A549 (cell line): ENCODE data around the gene PRSS57. TPM values are rescaled to one million over a fixed set of nuclear protein-coding genes. Genes with fewer than 3 reads are reported as not detected.

Source experiments
- ATAC-seq, 2 experiments: fragments of 200-7000 bp in 1 of 2; fragments of >200 bp in 1 of 2; cut with Nextera tagmentation in 1 of 2; cut with Tn5 transposase in 1 of 2; 3 replicates each; pipeline versions ENCODE4 v1.8.0 to v1.9.1; 2018 to 2020; ENCODE audit warnings: mild to moderate bottlenecking in 1 of 2, moderate library complexity in 1 of 2
- CTCF ChIA-PET: fragments of 300-600 bp; sonication (Branson Sonifier 250); formaldehyde crosslinking; extraction: SDS; loops from one replicate; lab custom pipeline; 2021; ENCODE audit warnings: antibody characterized with exemption, inconsistent platforms; lab: Yijun Ruan, JAX
- POLR2A ChIA-PET: fragments of 350-600 bp; formaldehyde crosslinking; extraction: SDS; loops from one replicate; lab custom pipeline; 2021; ENCODE audit warnings: antibody characterized with exemption, inconsistent platforms; lab: Yijun Ruan, JAX
- DNase-seq, 2 experiments: peaks; one replicate each; pipeline versions ENCODE4 v3.0.0 to v3.0.0-alpha.2; 2011 to 2016; ENCODE audit warnings: low read depth in 1 of 2, low spot score in 1 of 2
- FAIRE-seq: peaks from 2 replicates; lab custom pipeline; 2011; peaks lifted over from hg19 to GRCh38; lab: Jason Lieb, UNC
- H3K27ac ChIP-seq, 2 experiments: fragments of >200 bp; sonication (Bioruptor Twin); formaldehyde crosslinking; 3 replicates each; pipeline ENCODE4 v1.5.1; 2016 to 2017
- H3K4me1 ChIP-seq: fragments of >200 bp; sonication (Bioruptor Twin); formaldehyde crosslinking; 3 replicates; pipeline ENCODE4 v1.6.1; 2016
- H3K4me2 ChIP-seq: fragments of >200 bp; sonication (Bioruptor Twin); formaldehyde crosslinking; 3 replicates; pipeline ENCODE4 v1.6.1; 2016
- H3K4me3 ChIP-seq: fragments of >200 bp; sonication (Bioruptor Twin); formaldehyde crosslinking; 3 replicates; pipeline ENCODE4 v1.5.1; 2016
- H3K9me3 ChIP-seq: fragments of >200 bp; sonication (Bioruptor Twin); formaldehyde crosslinking; 3 replicates; pipeline ENCODE4 v1.6.1; 2016
- CBX8 ChIP-seq: fragments of 200-600 bp; sonication (generic); IDR thresholded peaks from 2 replicates; pipeline ENCODE4 v1.6.1; 2016
- CEBPB ChIP-seq, 2 experiments: fragments of >200 bp in 1 of 2; sonication (Bioruptor Twin) in 1 of 2; formaldehyde crosslinking in 1 of 2; IDR thresholded peaks; 2 replicates each; pipeline ENCODE4 v1.6.1; 2012 to 2016
- CHD4 ChIP-seq: fragments of 200-600 bp; sonication (generic); IDR thresholded peaks from 2 replicates; pipeline ENCODE4 v1.6.1; 2016; ENCODE audit warnings: antibody characterized with exemption, mild to moderate bottlenecking, borderline replicate concordance
- EHF ChIP-seq: fragments of 250-450 bp; sonication (Bioruptor Pico); IDR thresholded peaks from 2 replicates; pipeline ENCODE4 v1.5.0; 2020; ENCODE audit warnings: mild to moderate bottlenecking
- EP300 ChIP-seq, 2 experiments: fragments of >200 bp; sonication (Bioruptor Twin); formaldehyde crosslinking; IDR thresholded peaks; 2 replicates in 1 of 2; 3 replicates in 1 of 2; pipeline ENCODE4 v1.6.1; 2016 to 2017
- ESRRA ChIP-seq: fragments of 150-350 bp; IDR thresholded peaks from 2 replicates; pipeline ENCODE4 v1.6.1; 2014; ENCODE audit warnings: mild to moderate bottlenecking, low read length, borderline replicate concordance
- FOSB ChIP-seq: fragments of 250-450 bp; sonication (Bioruptor Pico); IDR thresholded peaks from 2 replicates; pipeline ENCODE4 v1.5.0; 2020; ENCODE audit warnings: mild to moderate bottlenecking, moderate library complexity
- HDAC2 ChIP-seq: fragments of 200-600 bp; sonication (generic); IDR thresholded peaks from 2 replicates; pipeline ENCODE4 v1.6.1; 2016
- HEYL ChIP-seq: fragments of 250-450 bp; sonication (Bioruptor Pico); IDR thresholded peaks from 2 replicates; pipeline ENCODE4 v1.8.0; 2021; ENCODE audit warnings: mild to moderate bottlenecking, moderate library complexity
- HOXA7 ChIP-seq: fragments of 250-450 bp; sonication (Bioruptor Pico); IDR thresholded peaks from 2 replicates; pipeline ENCODE4 v1.5.0; 2020; ENCODE audit warnings: mild to moderate bottlenecking, moderate library complexity
- HOXB5 ChIP-seq: fragments of 250-450 bp; sonication (Bioruptor Pico); IDR thresholded peaks from 2 replicates; pipeline ENCODE4 v1.5.0; 2020; ENCODE audit warnings: mild to moderate bottlenecking, moderate library complexity
- KDM1A ChIP-seq: fragments of 200-600 bp; sonication (generic); IDR thresholded peaks from 2 replicates; pipeline ENCODE4 v1.6.1; 2016; ENCODE audit warnings: low read depth, mild to moderate bottlenecking
- MAZ ChIP-seq: fragments of 150-350 bp; IDR thresholded peaks from 2 replicates; pipeline ENCODE4 v1.6.1; 2014; ENCODE audit warnings: antibody characterized with exemption, low read depth, low read length, borderline replicate concordance
- MYC ChIP-seq: IDR thresholded peaks from 2 replicates; pipeline ENCODE4 v1.6.1; 2012; ENCODE audit warnings: mild to moderate bottlenecking, inconsistent platforms, low read length, improper control_type of control experiment, borderline replicate concordance
- NPAS2 ChIP-seq: fragments of 250-450 bp; sonication (Bioruptor Pico); IDR thresholded peaks from 2 replicates; pipeline ENCODE4 v1.8.0; 2022; ENCODE audit warnings: mild to moderate bottlenecking, moderate library complexity, borderline replicate concordance
- PHF8 ChIP-seq: fragments of 200-600 bp; sonication (generic); IDR thresholded peaks from 2 replicates; pipeline ENCODE4 v1.6.1; 2016; ENCODE audit warnings: low read depth, mild to moderate bottlenecking, antibody characterized with exemption, moderate library complexity, borderline replicate concordance
- POLR2AphosphoS2 ChIP-seq: conservative IDR thresholded peaks from 2 replicates; pipeline ENCODE4 v1.6.1; 2012; ENCODE audit warnings: low read length, improper control_type of control experiment, inconsistent platforms
- RAD21 ChIP-seq, 2 experiments: fragments of >200 bp in 1 of 2; sonication (Bioruptor Twin) in 1 of 2; formaldehyde crosslinking in 1 of 2; IDR thresholded peaks in 1 of 2; conservative IDR thresholded peaks in 1 of 2; 2 replicates in 1 of 2; 3 replicates in 1 of 2; pipeline ENCODE4 v1.6.1; 2012 to 2018; ENCODE audit warnings: inconsistent platforms in 1 of 2
- RARB ChIP-seq: fragments of 250-450 bp; sonication (Bioruptor Pico); IDR thresholded peaks from 2 replicates; pipeline ENCODE4 v1.8.0; 2021; ENCODE audit warnings: mild to moderate bottlenecking, moderate library complexity
- RCOR1 ChIP-seq: fragments of 150-350 bp; IDR thresholded peaks from 2 replicates; pipeline ENCODE4 v1.6.1; 2014; ENCODE audit warnings: antibody characterized with exemption, low read length, low read depth
- RFX5 ChIP-seq: fragments of 450-650 bp; IDR thresholded peaks from 2 replicates; pipeline ENCODE4 v1.7.1; 2014; ENCODE audit warnings: antibody characterized with exemption, mild to moderate bottlenecking, moderate library complexity
- SMC3 ChIP-seq: fragments of >200 bp; sonication (Bioruptor Twin); formaldehyde crosslinking; IDR thresholded peaks from 3 replicates; pipeline ENCODE4 v1.6.1; 2018; ENCODE audit warnings: inconsistent platforms
- SREBF2 ChIP-seq: fragments of 450-650 bp; IDR thresholded peaks from 2 replicates; pipeline ENCODE4 v1.6.1; 2014; ENCODE audit warnings: mild to moderate bottlenecking, moderate library complexity
- TFCP2L1 ChIP-seq: fragments of 250-450 bp; sonication (Bioruptor Pico); IDR thresholded peaks from 2 replicates; pipeline ENCODE4 v1.5.0; 2021; ENCODE audit warnings: mild to moderate bottlenecking
- TP53 ChIP-seq: fragments of 250-450 bp; sonication (Bioruptor Pico); IDR thresholded peaks from 2 replicates; pipeline ENCODE4 v1.5.0; 2021; ENCODE audit warnings: mild to moderate bottlenecking, moderate library complexity
- ZC3H11A ChIP-seq: fragments of 450-650 bp; IDR thresholded peaks from 2 replicates; pipeline ENCODE4 v1.6.1; 2014; ENCODE audit warnings: antibody characterized with exemption, mild to moderate bottlenecking
- WGBS: methylation state at CpG from one replicate; pipeline ENCODE4 v1.1.6; 2017; ENCODE audit errors: missing lambda C conversion rate; 5-methylcytosine and 5-hydroxymethylcytosine counted together
- polyA plus RNA-seq, 4 experiments: library from polyadenylated mRNA; depleted of rRNA in 3 of 4; stranded (reverse); fragments of >200 nt; fragmentation: RNase III in 1 of 4; extraction: RNeasy Plus Mini Kit Qiagen cat#74134 plus additional on column Dnase treatment in 1 of 4; gene quantifications; 2 replicates in 3 of 4; 3 replicates in 1 of 4; pipeline ENCODE4 v1.2.3, GENCODE V29; 2011 to 2017
- TF ChIP-seq, protein P1 (sequence below): fragments of >200 bp; sonication (Bioruptor Twin); formaldehyde crosslinking; IDR thresholded peaks from 2 replicates; pipeline ENCODE4 v1.6.1; 2016
- TF ChIP-seq, protein P2 (sequence below): IDR thresholded peaks from 2 replicates; pipeline ENCODE4 v1.6.1; 2012
- TF ChIP-seq, protein P3 (sequence below): fragments of 200-600 bp; sonication (generic); IDR thresholded peaks from 2 replicates; pipeline ENCODE4 v1.6.1; 2016; ENCODE audit warnings: antibody characterized with exemption, mild to moderate bottlenecking, moderate library complexity
- TF ChIP-seq, protein P4 (sequence below): fragments of >200 bp; sonication (Bioruptor Twin); formaldehyde crosslinking; IDR thresholded peaks from 3 replicates; pipeline ENCODE4 v1.6.1; 2016
- TF ChIP-seq, protein P5 (sequence below): IDR thresholded peaks from 2 replicates; pipeline ENCODE4 v1.6.1; 2012

PRSS57 gene
- polyA plus RNA-seq, 2 of the 4 experiments (the other 2 are of a cell fraction): 0.10 TPM; not detected in 1

DNA sequence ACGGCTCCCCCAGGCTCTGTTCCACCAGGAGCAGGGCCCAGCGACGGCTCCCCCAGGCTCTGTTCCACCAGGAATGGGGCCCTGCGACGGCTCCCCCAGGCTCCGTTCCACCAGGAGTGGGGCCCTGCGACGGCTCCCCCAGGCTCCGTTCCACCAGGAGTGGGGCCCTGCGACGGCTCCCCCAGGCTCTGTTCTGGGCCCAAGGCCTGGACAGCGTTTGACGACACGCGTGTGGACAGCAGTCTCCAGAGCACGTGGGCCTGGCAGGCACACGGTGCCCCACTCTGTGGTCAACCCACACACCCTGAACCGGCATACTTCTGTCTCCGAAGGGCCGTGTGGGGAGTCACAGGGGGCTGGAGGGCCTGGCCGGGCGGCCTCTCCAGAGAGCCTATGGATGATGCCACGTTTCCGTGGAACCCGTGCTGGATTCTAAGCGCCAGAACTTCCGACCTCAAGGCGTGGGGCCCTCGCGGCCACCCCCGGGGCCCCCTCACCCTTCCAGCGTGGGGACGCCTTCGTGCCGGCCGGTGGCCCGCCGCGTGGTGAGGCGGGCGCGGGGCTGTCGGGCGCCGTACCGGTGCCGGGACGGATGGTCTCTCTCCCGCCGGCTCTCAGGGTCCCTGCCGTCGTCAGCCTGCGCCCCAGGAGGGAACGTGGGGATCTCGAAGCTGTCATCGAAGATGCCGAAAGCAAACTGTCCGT, 44.0 kb downstream of the PRSS57 start:
- H3K4me3 ChIP-seq: no peak overlapping the region
- no peak for ATAC-seq
- no peak for DNase-seq
- 98% methylated on average over 29 of the region's 58 CpGs for WGBS
- H3K4me2 ChIP-seq: no peak overlapping the region
- no peaks in the 10 kb centered on the region for H3K4me1 ChIP-seq
- no peak for TF ChIP-seq RARB (CRISPR knock-in tag)
- TF ChIP-seq CBX8: no peak
- no peak for TF ChIP-seq CEBPB (IDR thresholded peaks at IDR 0.05)
- TF ChIP-seq RAD21 (conservative IDR thresholded peaks at IDR 0.05 in 1 of 2, IDR thresholded peaks at IDR 0.05 in 1 of 2): no peak
- no peak for TF ChIP-seq SMC3
- no peak for TF ChIP-seq HEYL (CRISPR knock-in tag)
- TF ChIP-seq MAZ: no peak
- TF ChIP-seq RCOR1: no peak
- TF ChIP-seq, protein P1, sequence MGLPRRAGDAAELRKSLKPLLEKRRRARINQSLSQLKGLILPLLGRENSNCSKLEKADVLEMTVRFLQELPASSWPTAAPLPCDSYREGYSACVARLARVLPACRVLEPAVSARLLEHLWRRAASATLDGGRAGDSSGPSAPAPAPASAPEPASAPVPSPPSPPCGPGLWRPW: no peak
- TF ChIP-seq, protein P2, sequence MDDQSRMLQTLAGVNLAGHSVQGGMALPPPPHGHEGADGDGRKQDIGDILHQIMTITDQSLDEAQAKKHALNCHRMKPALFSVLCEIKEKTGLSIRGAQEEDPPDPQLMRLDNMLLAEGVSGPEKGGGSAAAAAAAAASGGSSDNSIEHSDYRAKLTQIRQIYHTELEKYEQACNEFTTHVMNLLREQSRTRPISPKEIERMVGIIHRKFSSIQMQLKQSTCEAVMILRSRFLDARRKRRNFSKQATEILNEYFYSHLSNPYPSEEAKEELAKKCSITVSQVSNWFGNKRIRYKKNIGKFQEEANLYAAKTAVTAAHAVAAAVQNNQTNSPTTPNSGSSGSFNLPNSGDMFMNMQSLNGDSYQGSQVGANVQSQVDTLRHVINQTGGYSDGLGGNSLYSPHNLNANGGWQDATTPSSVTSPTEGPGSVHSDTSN: no peak
- TF ChIP-seq RFX5: no peak
- no peak for TF ChIP-seq NPAS2 (CRISPR knock-in tag)
- TF ChIP-seq, protein P3, sequence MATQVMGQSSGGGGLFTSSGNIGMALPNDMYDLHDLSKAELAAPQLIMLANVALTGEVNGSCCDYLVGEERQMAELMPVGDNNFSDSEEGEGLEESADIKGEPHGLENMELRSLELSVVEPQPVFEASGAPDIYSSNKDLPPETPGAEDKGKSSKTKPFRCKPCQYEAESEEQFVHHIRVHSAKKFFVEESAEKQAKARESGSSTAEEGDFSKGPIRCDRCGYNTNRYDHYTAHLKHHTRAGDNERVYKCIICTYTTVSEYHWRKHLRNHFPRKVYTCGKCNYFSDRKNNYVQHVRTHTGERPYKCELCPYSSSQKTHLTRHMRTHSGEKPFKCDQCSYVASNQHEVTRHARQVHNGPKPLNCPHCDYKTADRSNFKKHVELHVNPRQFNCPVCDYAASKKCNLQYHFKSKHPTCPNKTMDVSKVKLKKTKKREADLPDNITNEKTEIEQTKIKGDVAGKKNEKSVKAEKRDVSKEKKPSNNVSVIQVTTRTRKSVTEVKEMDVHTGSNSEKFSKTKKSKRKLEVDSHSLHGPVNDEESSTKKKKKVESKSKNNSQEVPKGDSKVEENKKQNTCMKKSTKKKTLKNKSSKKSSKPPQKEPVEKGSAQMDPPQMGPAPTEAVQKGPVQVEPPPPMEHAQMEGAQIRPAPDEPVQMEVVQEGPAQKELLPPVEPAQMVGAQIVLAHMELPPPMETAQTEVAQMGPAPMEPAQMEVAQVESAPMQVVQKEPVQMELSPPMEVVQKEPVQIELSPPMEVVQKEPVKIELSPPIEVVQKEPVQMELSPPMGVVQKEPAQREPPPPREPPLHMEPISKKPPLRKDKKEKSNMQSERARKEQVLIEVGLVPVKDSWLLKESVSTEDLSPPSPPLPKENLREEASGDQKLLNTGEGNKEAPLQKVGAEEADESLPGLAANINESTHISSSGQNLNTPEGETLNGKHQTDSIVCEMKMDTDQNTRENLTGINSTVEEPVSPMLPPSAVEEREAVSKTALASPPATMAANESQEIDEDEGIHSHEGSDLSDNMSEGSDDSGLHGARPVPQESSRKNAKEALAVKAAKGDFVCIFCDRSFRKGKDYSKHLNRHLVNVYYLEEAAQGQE: no peak
- TF ChIP-seq HOXB5 (CRISPR knock-in tag): no peak
- TF ChIP-seq SREBF2: no peak
- no peak for TF ChIP-seq TP53 (CRISPR knock-in tag)
- no peak for TF ChIP-seq EHF (CRISPR knock-in tag)
- TF ChIP-seq TFCP2L1 (CRISPR knock-in tag): no peak
- no peak for TF ChIP-seq CHD4
- no peak for TF ChIP-seq EP300 (IDR thresholded peaks at IDR 0.05)
- FAIRE-seq: no peak
- POLR2A ChIA-PET: no interaction called here
- H3K27ac ChIP-seq: no peak overlapping the region
- CTCF ChIA-PET: interaction anchor here (0.6 to 1.5 kb wide), 2 partner anchors 67 to 135 kb away, joined by 4 read pairs; no protein-coding TSS in a partner anchor
- H3K9me3 ChIP-seq: no peaks in the 10 kb centered on the region

DNA sequence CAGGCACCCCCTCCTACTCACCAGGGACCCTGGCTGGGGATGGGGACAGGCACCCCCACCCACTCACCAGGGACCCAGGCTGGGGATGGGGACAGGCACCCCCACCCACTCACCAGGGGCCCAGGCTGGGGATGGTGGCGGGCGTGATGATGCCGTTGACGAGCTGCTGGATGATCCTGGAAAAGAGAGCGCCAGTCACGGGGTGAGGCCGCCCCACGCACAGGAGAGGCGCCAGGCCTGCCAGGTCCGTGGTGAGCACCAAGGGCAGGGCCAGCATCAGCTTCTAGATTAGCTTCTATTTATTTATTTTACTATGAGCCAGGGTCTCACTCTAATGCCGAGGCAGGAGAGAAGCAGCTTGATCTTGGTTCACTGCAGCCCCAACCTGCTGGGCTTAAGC, 45.1 kb downstream of the PRSS57 start:
- CTCF ChIA-PET: interaction anchor here (1.5 kb wide), 1 partner anchor 65 kb away, joined by 4 read pairs; no protein-coding TSS in a partner anchor
- POLR2A ChIA-PET: no interaction called here
- Histone ChIP-seq H3K9me3 (no peaks in the 10 kb centered on the region), H3K4me3 (no peak overlapping the region), H3K4me2 (no peak overlapping the region), H3K4me1 (no peaks in the 10 kb centered on the region), H3K27ac (no peak overlapping the region)
- 90% methylated on average over 7 of the region's 11 CpGs for WGBS
- no peak for FAIRE-seq
- TF ChIP-seq ESRRA: no peak
- TF ChIP-seq RFX5: no peak
- no peak for TF ChIP-seq NPAS2 (CRISPR knock-in tag)
- TF ChIP-seq KDM1A: no peak
- TF ChIP-seq MAZ: no peak
- TF ChIP-seq FOSB (CRISPR knock-in tag): no peak
- no peak for TF ChIP-seq PHF8
- no peak for TF ChIP-seq ZC3H11A
- TF ChIP-seq HDAC2: no peak
- TF ChIP-seq, protein P4, sequence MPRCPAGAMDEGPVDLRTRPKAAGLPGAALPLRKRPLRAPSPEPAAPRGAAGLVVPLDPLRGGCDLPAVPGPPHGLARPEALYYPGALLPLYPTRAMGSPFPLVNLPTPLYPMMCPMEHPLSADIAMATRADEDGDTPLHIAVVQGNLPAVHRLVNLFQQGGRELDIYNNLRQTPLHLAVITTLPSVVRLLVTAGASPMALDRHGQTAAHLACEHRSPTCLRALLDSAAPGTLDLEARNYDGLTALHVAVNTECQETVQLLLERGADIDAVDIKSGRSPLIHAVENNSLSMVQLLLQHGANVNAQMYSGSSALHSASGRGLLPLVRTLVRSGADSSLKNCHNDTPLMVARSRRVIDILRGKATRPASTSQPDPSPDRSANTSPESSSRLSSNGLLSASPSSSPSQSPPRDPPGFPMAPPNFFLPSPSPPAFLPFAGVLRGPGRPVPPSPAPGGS: no peak
- TF ChIP-seq CHD4: no peak
- no peak for TF ChIP-seq MYC
- no peak for TF ChIP-seq RAD21 (conservative IDR thresholded peaks at IDR 0.05 in 1 of 2, IDR thresholded peaks at IDR 0.05 in 1 of 2)
- no peak for TF ChIP-seq POLR2AphosphoS2
- TF ChIP-seq HOXA7 (CRISPR knock-in tag): no peak
- TF ChIP-seq RARB (CRISPR knock-in tag): no peak
- no peak for TF ChIP-seq CEBPB (IDR thresholded peaks at IDR 0.05)
- TF ChIP-seq, protein P5, sequence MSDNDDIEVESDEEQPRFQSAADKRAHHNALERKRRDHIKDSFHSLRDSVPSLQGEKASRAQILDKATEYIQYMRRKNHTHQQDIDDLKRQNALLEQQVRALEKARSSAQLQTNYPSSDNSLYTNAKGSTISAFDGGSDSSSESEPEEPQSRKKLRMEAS: no peak
- TF ChIP-seq, all 56 proteins: peak for 0
- no peak for ATAC-seq
- no peak for DNase-seq
